Dermis lymphatic vessel endothelial cell (primary cell): Measurements from ENCODE around the gene MAEL. TPM values are rescaled to one million over a fixed set of nuclear protein-coding genes. Genes with fewer than 3 reads are reported as not detected.

Source experiments
- total RNA-seq: library from RNA; depleted of rRNA; stranded (reverse); fragments of >200 nt; gene quantifications from 2 replicates; pipeline ENCODE4 v1.2.1, GENCODE V29; 2014

Gene MAEL
- total RNA-seq, result not detected in 2 replicates

DNA sequence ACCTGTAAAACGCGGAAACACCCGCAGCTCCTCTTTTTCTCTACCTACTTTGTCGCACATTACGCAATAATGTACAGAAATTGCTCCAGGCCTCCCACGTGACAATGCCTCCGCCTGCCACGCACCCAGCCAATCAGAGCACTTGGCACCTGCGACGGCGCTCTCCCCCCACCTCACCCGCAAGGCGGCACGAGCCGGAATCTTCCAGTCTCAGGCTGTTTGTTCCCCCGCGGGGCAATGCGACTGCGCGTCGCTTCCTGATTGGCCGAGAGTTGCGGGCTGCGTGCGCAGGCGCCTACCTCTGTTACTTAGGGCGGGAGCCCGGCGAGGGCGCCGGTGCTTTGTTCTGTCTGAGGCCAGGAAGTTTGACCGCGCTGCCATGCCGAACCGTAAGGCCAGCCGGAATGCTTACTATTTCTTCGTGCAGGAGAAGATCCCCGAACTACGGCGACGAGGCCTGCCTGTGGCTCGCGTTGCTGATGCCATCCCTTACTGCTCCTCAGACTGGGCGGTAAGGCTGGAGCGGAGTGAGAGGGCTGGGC is at the start of gene MAEL:
TSS of gene MAEL (plus strand) at position 307 of the 542 bp plus-strand sequence. CDS start at position 380, 73 bp downstream.

DNA sequence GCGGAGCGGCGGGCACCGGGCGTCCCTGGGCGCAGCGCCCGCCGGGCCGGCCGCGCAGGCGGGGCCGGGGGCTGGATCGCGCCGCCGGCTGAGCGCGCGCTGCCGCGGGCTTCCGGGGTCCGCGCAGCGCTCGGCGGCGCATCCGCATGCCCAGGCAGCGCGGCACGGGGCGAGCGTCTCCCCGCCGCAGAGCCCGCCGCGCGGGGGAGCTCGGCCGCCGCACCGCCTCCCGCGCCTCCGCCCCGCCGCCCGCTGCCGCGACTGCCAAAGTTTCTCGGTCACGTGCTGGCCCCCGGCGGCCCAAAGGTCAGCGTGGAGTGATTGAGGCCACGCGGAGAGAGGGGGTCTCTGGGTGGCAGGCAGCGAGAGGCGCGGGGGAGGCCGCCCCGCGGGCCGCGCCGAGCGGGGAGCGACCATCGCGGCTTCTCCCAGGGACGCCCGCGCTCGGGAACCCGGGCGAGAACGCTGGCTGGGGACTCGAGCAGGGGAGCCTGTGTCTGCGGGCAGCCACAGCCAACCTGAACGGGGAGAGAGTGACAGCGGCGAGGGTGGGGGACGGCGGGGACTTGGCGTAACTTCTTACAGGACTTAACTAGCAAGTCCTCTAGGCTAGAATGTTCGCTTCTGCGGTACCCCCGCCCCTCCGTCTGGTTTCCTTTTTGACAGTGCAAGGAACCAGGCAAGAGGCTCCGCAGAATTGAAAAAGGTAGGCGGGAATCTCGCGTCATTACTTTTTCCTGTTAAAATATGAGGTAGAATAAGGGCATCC is 13.5 kb upstream of the MAEL start, which contains the start of gene ILDR2:
TSS of gene ILDR2 (minus strand) at position 180 of the 769 bp plus-strand sequence. CDS start 272 bp downstream, outside the sequence.

Other genes with a start within 250 kb of the MAEL start
- gene POGK, start 149.8 kb upstream of the MAEL start, total RNA-seq, result 16.3 and 20.6 TPM in 2 replicates
- 10.3 and 12.2 TPM in 2 replicates for gene TADA1, start 113.0 kb upstream of the MAEL start, total RNA-seq
- under 0.01 TPM in 1 of 2 replicates, not detected in the other for gene ILDR2, start 13.7 kb upstream of the MAEL start, total RNA-seq
- not detected in 2 replicates for gene GPA33, start 101.1 kb downstream of the MAEL start, total RNA-seq
- not detected in 2 replicates for gene STYXL2, start 104.8 kb downstream of the MAEL start, total RNA-seq
- gene POU2F1, start 231.6 kb downstream of the MAEL start, total RNA-seq, result 4.8 and 5.7 TPM in 2 replicates